Stimulated activated naive B cell treated with anti-CD40 and anti-IgM and Interleukin-4, amounts not matched to agents 10 μg/mL and 1 μg/mL and 100 μg/mL, for 72 hours (primary cell): ENCODE measurements around the gene PIM1.
"Not testable (repeated sequence)": the region's sequence is repeated elsewhere in the genome, so short reads cannot be mapped to it uniquely, and the experiment has no call there.

Source experiments
- ATAC-seq, 2 donors: fragments of 150-1000 bp; cut with Tn5 transposase; replicated peaks; 2 replicates each; pipeline ENCODE4 v1.10.0; 2021; ENCODE audit warnings: moderate library complexity in 1 of 2
- DNase-seq: peaks from one replicate; pipeline ENCODE4 v3.0.0; 2021
- H3K27ac Mint-ChIP-seq: one replicate; pipeline ENCODE4 v1.8.0; 2022; ENCODE audit warnings: mild to moderate bottlenecking, mixed read lengths
- H3K27me3 Mint-ChIP-seq, 2 donors: one replicate each; pipeline ENCODE4 v1.8.0; 2022; ENCODE audit warnings: mixed read lengths in 2 of 2
- H3K36me3 Mint-ChIP-seq, 2 donors: one replicate each; pipeline ENCODE4 v1.8.0; 2022; ENCODE audit warnings: mixed read lengths in 2 of 2, mild to moderate bottlenecking in 1 of 2
- H3K4me1 Mint-ChIP-seq, 2 donors: one replicate each; pipeline ENCODE4 v1.8.0; 2022; ENCODE audit warnings: mixed read lengths in 2 of 2, mild to moderate bottlenecking in 1 of 2
- H3K4me3 Mint-ChIP-seq, 2 donors: one replicate each; pipeline ENCODE4 v1.8.0; 2022; ENCODE audit warnings: mild to moderate bottlenecking in 2 of 2, mixed read lengths in 2 of 2, moderate library complexity in 1 of 2
- H3K9me3 Mint-ChIP-seq, 2 donors: one replicate each; pipeline ENCODE4 v1.8.0; 2022; ENCODE audit warnings: mixed read lengths in 2 of 2, mild to moderate bottlenecking in 1 of 2

PIM1 gene

GRCh38 chr6:37182736-37183590 is 13.0 kb downstream of the PIM1 start:
- Mint-ChIP-seq H3K4me3 (no peak overlapping the region), H3K9me3 (no peaks in the 10 kb centered on the region), H3K36me3 (no peaks in the 10 kb centered on the region), H3K27ac (peak overlapping the region; percentile 56), H3K4me1 (peaks cover 14 to 17% of the 10 kb centered on the region in 2 donors), H3K27me3 (no peaks in the 10 kb centered on the region)
- DNase-seq (peak; percentile 28), ATAC-seq (peak; percentile 99)

- not testable (repeated sequence) for H3K27ac Mint-ChIP-seq, H3K9me3 Mint-ChIP-seq, H3K27me3 Mint-ChIP-seq, DNase-seq, H3K36me3 Mint-ChIP-seq, ATAC-seq, H3K4me3 Mint-ChIP-seq
- peaks cover 12 to 13% of the 10 kb centered on the region in 2 donors for H3K4me1 Mint-ChIP-seq
These were observed 16.2 kb downstream of the PIM1 start for GRCh38 chr6:37185949-37186720.

GRCh38 chr6:37187321-37188022 is 17.5 kb downstream of the PIM1 start:
- Mint-ChIP-seq H3K36me3 (no peaks in the 10 kb centered on the region), H3K27ac (no peak overlapping the region), H3K4me1 (peaks cover 12 to 13% of the 10 kb centered on the region in 2 donors), H3K27me3 (no peaks in the 10 kb centered on the region), H3K9me3 (no peaks in the 10 kb centered on the region), H3K4me3 (no peak overlapping the region)
- DNase-seq (no peak), ATAC-seq (no peak)

- ATAC-seq (no peak), DNase-seq (no peak)
- H3K9me3 Mint-ChIP-seq, result no peaks in the 10 kb centered on the region
- H3K27me3 Mint-ChIP-seq, result no peaks in the 10 kb centered on the region
- peaks cover 7 to 10% of the 10 kb centered on the region in 2 donors for H3K4me1 Mint-ChIP-seq
- H3K4me3 Mint-ChIP-seq, result no peak overlapping the region
- no peaks in the 10 kb centered on the region for H3K36me3 Mint-ChIP-seq
- no peak overlapping the region for H3K27ac Mint-ChIP-seq
These were observed 19.1 kb downstream of the PIM1 start for GRCh38 chr6:37188962-37189510.

GRCh38 chr6:37190159-37190535 is 20.2 kb downstream of the PIM1 start:
- Mint-ChIP-seq H3K9me3 (no peaks in the 10 kb centered on the region), H3K27ac (no peak overlapping the region), H3K4me1 (peaks cover 10 to 12% of the 10 kb centered on the region in 2 donors), H3K4me3 (no peak overlapping the region), H3K36me3 (no peaks in the 10 kb centered on the region), H3K27me3 (no peaks in the 10 kb centered on the region)
- DNase-seq, result no peak
- no peak for ATAC-seq

GRCh38 chr6:37192666-37193065 is 22.7 kb downstream of the PIM1 start:
- H3K4me3 Mint-ChIP-seq, result no peak overlapping the region
- ATAC-seq, result no peak
- H3K4me1 Mint-ChIP-seq, result peaks cover 1 to 5% of the 10 kb centered on the region in 2 donors
- no peak overlapping the region for H3K27ac Mint-ChIP-seq
- no peaks in the 10 kb centered on the region for H3K27me3 Mint-ChIP-seq
- H3K36me3 Mint-ChIP-seq, result no peaks in the 10 kb centered on the region
- no peaks in the 10 kb centered on the region for H3K9me3 Mint-ChIP-seq
- DNase-seq, result no peak

GRCh38 chr6:37194886-37195285 is 24.9 kb downstream of the PIM1 start:
- not testable (repeated sequence) for H3K4me3 Mint-ChIP-seq, H3K9me3 Mint-ChIP-seq, H3K4me1 Mint-ChIP-seq, H3K36me3 Mint-ChIP-seq, ATAC-seq, H3K27ac Mint-ChIP-seq, H3K27me3 Mint-ChIP-seq, DNase-seq

- H3K27ac Mint-ChIP-seq, H3K27me3 Mint-ChIP-seq, H3K4me3 Mint-ChIP-seq, H3K9me3 Mint-ChIP-seq, DNase-seq, H3K36me3 Mint-ChIP-seq, ATAC-seq, H3K4me1 Mint-ChIP-seq: not testable (repeated sequence)
These were observed 26.5 kb downstream of the PIM1 start for GRCh38 chr6:37196451-37196850.

GRCh38 chr6:37200085-37200484 is 30.1 kb downstream of the PIM1 start:
- DNase-seq, result no peak
- peaks cover 8 to 11% of the 10 kb centered on the region in 2 donors for H3K4me1 Mint-ChIP-seq
- no peaks in the 10 kb centered on the region for H3K36me3 Mint-ChIP-seq
- no peak for ATAC-seq
- H3K4me3 Mint-ChIP-seq, result no peak overlapping the region
- no peaks in the 10 kb centered on the region for H3K9me3 Mint-ChIP-seq
- H3K27ac Mint-ChIP-seq, result no peak overlapping the region
- peaks cover 5 to 12% of the 10 kb centered on the region in 2 donors for H3K27me3 Mint-ChIP-seq

- H3K27ac Mint-ChIP-seq, result no peak overlapping the region
- H3K9me3 Mint-ChIP-seq, result no peaks in the 10 kb centered on the region
- peaks cover 15 to 18% of the 10 kb centered on the region in 2 donors for H3K4me1 Mint-ChIP-seq
These were observed 31.8 kb downstream of the PIM1 start for GRCh38 chr6:37201726-37202125.

GRCh38 chr6:37202788-37203491 is 33.0 kb downstream of the PIM1 start:
- peaks cover 20 to 23% of the 10 kb centered on the region in 2 donors for H3K4me1 Mint-ChIP-seq
- DNase-seq (no peak), ATAC-seq (peak in 1 of 2 donors; percentile 26)
- H3K27ac Mint-ChIP-seq, result peak overlapping the region; percentile 28
- no peaks in the 10 kb centered on the region for H3K36me3 Mint-ChIP-seq
- H3K4me3 Mint-ChIP-seq, result no peak overlapping the region
- H3K9me3 Mint-ChIP-seq, result no peaks in the 10 kb centered on the region
- H3K27me3 Mint-ChIP-seq, result peaks cover 5 to 23% of the 10 kb centered on the region in 2 donors

More at GRCh38 chr6:37201726-37202125, 31.8 kb downstream of the PIM1 start:
- Mint-ChIP-seq H3K4me3 (no peak overlapping the region), H3K36me3 (no peaks in the 10 kb centered on the region), H3K27me3 (peaks cover 5 to 15% of the 10 kb centered on the region in 2 donors)
- no peak for DNase-seq
- ATAC-seq, result no peak

- H3K4me1 Mint-ChIP-seq, result peaks cover 23 to 27% of the 10 kb centered on the region in 2 donors
- no peaks in the 10 kb centered on the region for H3K9me3 Mint-ChIP-seq
- DNase-seq (no peak), ATAC-seq (no peak)
- H3K27ac Mint-ChIP-seq, result no peak overlapping the region
- H3K27me3 Mint-ChIP-seq, result peaks cover 9 to 23% of the 10 kb centered on the region in 2 donors
- no peak overlapping the region for H3K4me3 Mint-ChIP-seq
- H3K36me3 Mint-ChIP-seq, result no peaks in the 10 kb centered on the region
These were observed 34.2 kb downstream of the PIM1 start for GRCh38 chr6:37204014-37204751.
